HUES6 (cell line): ENCODE results near the gene RARRES2.

Experiments used
- H3K27ac ChIP-seq: 2 replicates; pipeline ENCODE4 v1.7.0; 2013; ENCODE audit warnings: low read depth, mild to moderate bottlenecking, low read length, inconsistent platforms
- H3K27me3 ChIP-seq: 2 replicates; pipeline ENCODE4 v1.6.1; 2013; ENCODE audit warnings: low read length; ENCODE audit not compliant: control insufficient read depth, insufficient read depth
- H3K36me3 ChIP-seq: 2 replicates; pipeline ENCODE4 v1.6.1; 2013; ENCODE audit warnings: low read length; ENCODE audit not compliant: control insufficient read depth, insufficient read depth
- H3K4me1 ChIP-seq: 2 replicates; pipeline ENCODE4 v1.6.1; 2013; ENCODE audit warnings: low read length; ENCODE audit not compliant: control insufficient read depth, insufficient read depth
- H3K4me3 ChIP-seq: 2 replicates; pipeline ENCODE4 v1.5.1; 2013; ENCODE audit warnings: low read depth, low read length
- H3K9ac ChIP-seq: one replicate; pipeline ENCODE4 v1.6.1; 2013; ENCODE audit warnings: mild to moderate bottlenecking, low read length
- H3K9me3 ChIP-seq: 2 replicates; pipeline ENCODE4 v1.6.1; 2013; ENCODE audit warnings: low read depth, low read length; ENCODE audit not compliant: control insufficient read depth, insufficient read depth

The RARRES2 gene

DNA sequence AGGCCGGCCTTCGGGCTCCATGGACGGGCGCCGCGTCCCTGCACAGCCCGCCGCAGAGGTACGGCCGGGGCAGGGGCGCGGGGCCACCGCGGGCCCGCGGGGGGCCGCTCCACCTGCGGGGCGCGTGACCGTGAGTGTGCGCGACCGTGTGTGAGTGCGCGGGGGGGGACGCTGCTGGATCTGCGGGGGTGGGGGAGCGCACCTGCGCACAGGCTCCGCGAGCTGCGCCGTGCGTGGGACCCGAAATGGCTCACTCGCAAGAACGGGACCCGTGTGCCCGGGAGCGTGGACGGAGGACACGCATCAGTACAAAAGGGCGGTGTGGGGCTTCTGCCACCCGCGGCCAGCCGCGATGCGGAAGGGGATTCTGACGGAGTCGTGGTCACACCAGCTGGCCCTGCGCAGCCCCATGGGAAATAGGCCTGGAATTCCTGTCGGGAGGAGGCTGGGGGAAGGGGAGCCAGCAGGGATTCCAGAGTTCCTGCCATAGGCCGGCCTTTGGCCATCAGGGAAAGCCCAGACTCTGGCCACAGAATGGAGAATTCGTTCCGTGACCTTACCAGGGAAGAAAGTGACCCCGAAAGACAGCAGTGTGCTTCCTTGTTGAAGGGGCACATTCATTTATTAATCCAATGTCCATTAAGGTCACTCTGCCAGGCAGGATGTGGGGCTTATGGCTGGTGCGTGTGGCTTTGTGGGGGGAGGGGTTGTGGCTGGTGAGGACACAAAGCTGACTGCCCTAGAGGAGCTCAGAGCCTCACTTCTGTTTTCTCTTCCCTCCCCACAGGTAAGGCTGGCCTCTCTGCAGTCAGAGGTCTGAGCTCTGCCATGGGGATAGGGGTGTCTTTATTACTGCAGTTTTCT lies 27.7 kb upstream of the RARRES2 start:
- no peaks in the 10 kb centered on the region for H3K9me3 ChIP-seq
- peaks cover 39% of the 10 kb centered on the region for H3K36me3 ChIP-seq
- H3K27ac ChIP-seq, result peak overlapping the region; percentile 97
- H3K4me3 ChIP-seq, result peak overlapping the region; percentile 70
- H3K27me3 ChIP-seq, result no peaks in the 10 kb centered on the region
- H3K9ac ChIP-seq, result peak overlapping the region; percentile 84
- peaks cover 48% of the 10 kb centered on the region for H3K4me1 ChIP-seq

DNA sequence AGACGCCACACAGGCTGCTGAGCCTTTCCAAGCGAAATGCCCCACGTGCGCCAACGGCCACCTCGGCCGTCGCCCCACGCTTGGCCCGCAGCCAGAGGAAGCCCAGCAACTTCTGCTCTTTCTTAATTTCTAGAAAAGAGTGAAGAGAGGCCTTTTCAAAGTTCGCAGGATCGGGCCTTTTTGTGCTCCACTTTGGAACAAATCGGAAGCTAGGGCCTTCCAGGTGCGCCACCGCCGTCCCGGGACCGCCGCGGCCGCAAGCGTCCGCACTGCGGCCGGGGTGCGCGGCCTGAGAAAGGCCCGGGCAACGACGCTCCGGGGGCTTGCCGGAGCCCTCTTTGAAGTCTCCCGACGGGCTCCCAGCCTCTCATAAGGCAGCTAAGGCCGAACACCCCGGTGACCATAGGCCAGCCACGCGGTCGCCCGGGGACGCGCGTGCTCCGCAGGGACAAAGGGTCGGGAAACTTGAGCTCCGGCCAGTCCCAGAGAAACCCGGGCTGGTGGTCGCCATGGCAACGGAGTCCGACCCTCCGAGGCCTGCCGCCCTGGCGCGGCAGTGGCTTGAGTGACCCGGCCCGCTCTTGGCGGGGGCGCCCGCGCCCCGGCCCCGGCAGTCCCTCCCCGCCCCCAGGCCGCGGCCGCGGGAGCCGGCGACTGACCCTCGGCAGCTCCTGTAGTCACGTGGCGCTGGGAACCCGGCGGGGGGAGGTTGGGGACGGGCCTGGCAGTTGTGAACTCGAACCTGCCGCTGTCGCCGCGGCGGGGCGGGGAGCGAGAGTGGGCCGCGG lies 26.9 kb upstream of the RARRES2 start, which contains the start of gene REPIN1:
Gene REPIN1 (plus strand): TSS at position 727 of the 788 bp plus-strand sequence. CDS start 890 bp downstream, outside the sequence.
- H3K27ac ChIP-seq, result peak within 1 kb of the TSS; percentile 97
- peak within 1 kb of the TSS; percentile 84 for H3K9ac ChIP-seq
- H3K36me3 ChIP-seq, result peaks cover 31% of the 10 kb centered on the region
- H3K4me3 ChIP-seq, result peak within 1 kb of the TSS; percentile 70
- H3K27me3 ChIP-seq, result no peaks in the 10 kb centered on the region
- H3K4me1 ChIP-seq, result peaks cover 44% of the 10 kb centered on the region
- no peaks in the 10 kb centered on the region for H3K9me3 ChIP-seq

DNA sequence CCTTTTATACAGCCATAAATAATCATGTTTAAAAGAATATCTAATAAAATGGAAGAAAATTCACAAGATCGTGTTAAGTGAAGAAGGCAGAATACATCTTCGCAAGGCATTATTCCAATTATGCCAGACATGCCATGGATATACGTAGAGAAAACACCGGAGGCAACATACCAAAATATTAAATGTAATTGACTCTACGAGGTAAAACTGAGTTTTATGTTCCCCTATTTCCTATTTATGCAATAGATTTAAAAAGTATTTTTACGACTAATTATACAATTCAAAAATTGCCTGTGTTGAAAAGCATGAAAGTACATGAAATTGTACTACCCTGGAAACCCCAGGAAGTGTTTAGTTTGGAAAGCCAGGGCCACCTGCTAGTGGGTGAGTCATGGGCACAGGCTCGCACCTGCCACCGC lies 26.3 kb upstream of the RARRES2 start:
- Histone ChIP-seq H3K27ac (peak overlapping the region; percentile 97), H3K36me3 (peaks cover 25% of the 10 kb centered on the region), H3K4me3 (peak overlapping the region; percentile 70), H3K27me3 (no peaks in the 10 kb centered on the region), H3K9me3 (no peaks in the 10 kb centered on the region), H3K4me1 (peaks cover 41% of the 10 kb centered on the region), H3K9ac (peak overlapping the region; percentile 84)

DNA sequence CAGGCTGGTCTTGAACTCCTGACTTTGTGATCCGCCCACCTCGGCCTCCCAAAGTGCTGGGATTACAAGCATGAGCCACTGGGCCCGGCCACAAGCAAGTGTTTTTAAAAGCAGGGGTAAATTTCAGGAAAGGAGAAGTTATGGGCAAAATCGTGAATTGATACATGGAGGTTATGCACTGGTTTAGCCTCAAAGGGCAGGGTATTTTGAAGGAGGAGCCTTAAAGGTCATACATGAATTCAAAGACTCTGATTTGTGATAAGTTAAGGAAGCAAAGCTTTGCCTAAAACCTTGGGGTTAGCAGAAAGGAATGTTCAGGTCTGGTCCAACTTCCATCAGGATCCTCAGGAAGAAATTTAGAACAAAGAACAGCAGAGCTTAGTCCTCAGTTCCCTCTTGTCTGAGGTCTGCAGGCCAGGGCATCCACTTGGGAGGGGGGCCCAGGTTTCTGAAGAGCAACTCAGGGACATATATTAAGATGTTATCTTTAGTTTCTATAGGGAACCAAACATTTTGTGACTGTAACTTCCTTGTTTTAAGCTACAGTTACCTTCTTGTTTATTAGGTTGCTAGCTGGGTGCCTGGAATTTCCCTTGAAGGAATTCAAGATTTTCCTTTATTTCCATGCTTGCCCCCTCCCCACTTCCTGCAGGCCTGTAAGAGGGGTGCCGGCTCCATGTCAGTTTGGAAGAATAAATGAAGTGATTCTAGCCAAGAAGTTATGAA lies 24.4 kb upstream of the RARRES2 start:
- no peaks in the 10 kb centered on the region for H3K27me3 ChIP-seq
- H3K36me3 ChIP-seq, result peaks cover 11% of the 10 kb centered on the region
- no peaks in the 10 kb centered on the region for H3K9me3 ChIP-seq
- H3K4me1 ChIP-seq, result peaks cover 54% of the 10 kb centered on the region
- no peak overlapping the region for H3K9ac ChIP-seq
- no peak overlapping the region for H3K4me3 ChIP-seq
- H3K27ac ChIP-seq, result no peak overlapping the region

DNA sequence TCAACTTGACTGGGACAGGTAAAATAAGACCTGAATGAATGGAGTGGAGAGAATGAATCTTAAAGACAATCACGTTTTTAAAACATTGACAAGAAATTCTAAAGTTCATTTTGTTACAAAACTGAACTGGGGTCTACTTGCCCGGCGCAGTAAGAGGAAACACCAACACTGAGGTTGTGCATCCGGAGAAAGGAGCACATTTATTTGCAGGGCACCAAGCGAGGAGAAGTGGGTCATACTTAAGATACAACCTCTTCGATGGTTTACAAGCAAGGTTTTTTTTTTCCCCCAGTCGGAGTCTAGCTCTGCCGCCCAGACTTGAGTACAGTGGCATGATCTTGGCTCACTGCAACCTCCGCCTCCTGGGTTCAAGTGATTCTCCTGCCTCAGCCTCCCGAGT lies 23.8 kb upstream of the RARRES2 start:
- Histone ChIP-seq H3K4me3 (no peak overlapping the region), H3K4me1 (peaks cover 47% of the 10 kb centered on the region), H3K36me3 (peaks cover 5% of the 10 kb centered on the region), H3K9me3 (no peaks in the 10 kb centered on the region), H3K27ac (no peak overlapping the region), H3K27me3 (no peaks in the 10 kb centered on the region), H3K9ac (no peak overlapping the region)

DNA sequence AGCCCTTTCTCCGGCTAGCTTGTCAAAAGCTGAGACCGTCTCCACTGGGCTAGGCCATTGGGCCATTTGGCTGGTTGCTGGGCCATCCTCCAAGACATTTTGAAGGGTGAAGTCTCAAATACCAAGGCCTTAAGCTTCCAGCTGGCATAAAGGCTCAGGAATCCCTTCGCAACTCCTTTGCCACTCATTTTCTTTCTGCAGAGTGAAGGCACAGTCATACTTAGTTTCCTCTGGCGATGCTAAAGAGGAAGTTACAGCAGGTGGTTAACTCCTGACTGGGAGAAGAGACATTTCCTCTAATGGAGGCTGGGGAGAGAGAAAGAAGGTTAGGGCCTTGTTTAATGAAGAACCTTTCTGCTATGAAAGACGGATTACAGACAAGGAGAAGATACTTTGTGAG lies 22.4 kb upstream of the RARRES2 start:
- peaks cover 38% of the 10 kb centered on the region for H3K4me1 ChIP-seq
- no peak overlapping the region for H3K4me3 ChIP-seq
- no peaks in the 10 kb centered on the region for H3K9me3 ChIP-seq
- H3K9ac ChIP-seq, result no peak overlapping the region
- H3K27me3 ChIP-seq, result no peaks in the 10 kb centered on the region
- H3K36me3 ChIP-seq, result no peaks in the 10 kb centered on the region
- no peak overlapping the region for H3K27ac ChIP-seq

DNA sequence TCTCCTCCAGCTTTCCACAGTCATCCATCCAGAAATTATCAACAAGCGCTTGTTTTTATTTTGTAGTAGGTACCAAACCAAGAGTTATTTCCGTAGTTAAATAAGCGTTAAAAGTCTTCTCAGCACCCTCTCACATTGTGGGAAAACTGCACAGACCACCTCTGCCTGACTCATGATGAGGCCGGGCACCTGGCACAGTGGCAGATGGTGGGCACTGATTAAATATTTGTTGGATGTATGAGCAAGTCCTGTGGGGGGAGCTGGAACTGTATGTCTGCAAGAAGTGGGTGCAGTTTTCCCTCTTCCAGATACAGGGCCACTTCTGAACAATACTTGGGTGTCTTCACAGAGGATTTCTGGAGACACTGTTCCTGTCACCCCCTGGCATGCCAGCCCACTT lies 21.9 kb upstream of the RARRES2 start:
- H3K27me3 ChIP-seq, result no peaks in the 10 kb centered on the region
- no peak overlapping the region for H3K27ac ChIP-seq
- H3K9me3 ChIP-seq, result no peaks in the 10 kb centered on the region
- H3K4me3 ChIP-seq, result no peak overlapping the region
- H3K4me1 ChIP-seq, result peaks cover 38% of the 10 kb centered on the region
- H3K9ac ChIP-seq, result no peak overlapping the region
- no peaks in the 10 kb centered on the region for H3K36me3 ChIP-seq

DNA sequence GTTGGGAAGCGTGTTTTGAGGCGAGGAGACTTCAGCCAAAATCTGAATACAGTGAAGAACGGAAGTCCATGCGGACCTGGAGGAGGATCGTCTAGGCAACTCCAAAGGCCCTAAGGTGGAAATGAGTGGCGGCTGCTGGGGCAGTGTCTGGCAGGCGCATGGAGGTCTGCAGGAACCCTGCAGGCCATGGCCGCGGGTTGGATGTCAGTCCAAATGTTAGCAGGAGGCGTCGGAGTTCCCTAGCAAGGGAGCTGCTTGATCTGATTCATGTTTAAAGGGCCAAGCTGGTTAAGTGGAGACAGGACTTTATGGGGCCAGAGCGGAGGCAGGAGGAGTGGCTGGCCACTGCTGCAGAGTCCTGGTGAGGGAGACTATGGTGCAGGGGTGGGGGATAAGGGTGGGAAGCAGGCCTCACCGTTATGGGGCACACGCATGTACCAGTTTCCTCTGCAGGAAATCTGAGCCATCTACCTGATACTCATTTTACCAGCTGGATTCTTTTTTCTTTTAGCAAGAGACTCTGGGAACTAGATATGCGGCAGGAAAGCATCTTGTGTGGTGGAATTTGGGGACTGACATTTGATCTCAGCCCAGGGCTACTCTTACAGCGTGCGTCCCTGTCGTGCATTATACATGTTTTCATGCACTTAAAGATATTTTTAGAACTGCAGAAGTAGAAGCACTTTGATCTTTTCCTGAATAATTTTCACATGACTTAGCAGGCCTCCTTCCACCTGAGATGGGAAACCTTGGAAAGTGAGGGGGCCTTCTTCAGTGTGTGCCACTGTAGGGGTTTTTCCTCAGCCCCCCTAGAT lies 20.6 kb upstream of the RARRES2 start:
- peaks cover 38% of the 10 kb centered on the region for H3K4me1 ChIP-seq
- no peaks in the 10 kb centered on the region for H3K9me3 ChIP-seq
- no peak overlapping the region for H3K9ac ChIP-seq
- no peak overlapping the region for H3K4me3 ChIP-seq
- no peak overlapping the region for H3K27ac ChIP-seq
- no peaks in the 10 kb centered on the region for H3K27me3 ChIP-seq
- H3K36me3 ChIP-seq, result no peaks in the 10 kb centered on the region

DNA sequence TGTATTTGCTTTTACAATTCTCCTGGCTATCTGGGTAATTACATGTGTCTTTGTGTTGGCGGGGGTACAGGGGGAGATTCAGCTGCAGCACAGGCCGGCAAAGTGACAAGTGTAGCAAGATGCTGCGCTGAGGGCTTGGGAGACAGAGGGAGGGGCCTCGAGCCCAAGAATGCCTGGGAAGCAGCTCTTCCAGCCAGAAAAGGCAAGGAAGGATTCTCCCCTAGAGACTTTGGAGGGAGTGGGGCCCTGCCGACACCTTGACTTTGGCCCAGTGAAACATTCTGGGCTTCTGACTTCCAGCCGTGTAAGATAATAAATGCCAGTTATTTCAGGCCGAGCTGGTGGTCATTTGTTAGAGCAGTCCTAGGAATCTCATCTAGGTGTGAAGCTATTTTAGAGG lies 20.0 kb upstream of the RARRES2 start:
- peaks cover 38% of the 10 kb centered on the region for H3K4me1 ChIP-seq
- no peak overlapping the region for H3K27ac ChIP-seq
- H3K9me3 ChIP-seq, result no peaks in the 10 kb centered on the region
- H3K4me3 ChIP-seq, result no peak overlapping the region
- no peak overlapping the region for H3K9ac ChIP-seq
- H3K27me3 ChIP-seq, result no peaks in the 10 kb centered on the region
- no peaks in the 10 kb centered on the region for H3K36me3 ChIP-seq

DNA sequence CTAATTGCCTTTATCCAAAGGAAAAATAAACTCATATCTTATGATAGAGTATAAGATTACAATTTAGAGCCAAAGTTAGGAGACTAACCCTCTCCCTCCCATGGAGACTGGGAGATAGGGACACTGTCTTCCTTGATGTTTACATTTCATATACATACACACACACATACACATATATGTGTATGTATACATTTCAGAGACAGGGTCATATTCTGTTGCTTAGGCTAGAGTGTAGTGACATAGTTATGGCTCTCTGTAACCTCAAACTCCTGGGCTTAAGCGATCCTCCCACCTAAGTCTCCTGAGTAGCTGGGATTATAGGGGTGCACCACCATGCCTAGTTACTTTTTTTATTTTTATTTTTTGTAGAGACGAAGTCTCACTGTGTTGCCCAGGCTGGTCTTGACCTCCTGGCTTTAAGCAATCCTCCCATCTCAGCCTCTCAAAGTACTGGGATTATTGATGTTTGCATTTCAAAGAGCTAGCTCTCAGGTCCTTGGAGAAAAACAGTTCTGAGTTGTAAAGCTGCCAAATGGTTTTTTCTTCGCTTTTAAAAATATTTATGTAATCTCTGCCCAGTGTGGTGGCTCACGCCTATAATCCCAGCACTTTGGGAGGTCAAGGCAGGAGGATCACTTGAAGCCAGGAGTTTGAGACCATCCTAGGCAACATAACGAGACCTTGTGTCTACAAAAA lies 19.1 kb upstream of the RARRES2 start:
- Histone ChIP-seq H3K4me3 (no peak overlapping the region), H3K36me3 (no peaks in the 10 kb centered on the region), H3K9ac (no peak overlapping the region), H3K27ac (no peak overlapping the region), H3K27me3 (no peaks in the 10 kb centered on the region), H3K9me3 (no peaks in the 10 kb centered on the region), H3K4me1 (peaks cover 30% of the 10 kb centered on the region)
